ENCODE data around the gene GAP43. TPM values are rescaled to one million over a fixed set of nuclear protein-coding genes. Genes with fewer than 3 reads are reported as not detected.

GAP43 gene
- total RNA-seq, 4 donors from 2014 or later: 0.51 TPM; not detected in 3

- TF ChIP-seq CTCF (IDR thresholded peaks at IDR 0.05; ENCODE audit: low read depth): no peak
These were observed 14.9 kb downstream of the GAP43 start for GRCh38 chr3:115638241-115638640.

- TF ChIP-seq CTCF (IDR thresholded peaks at IDR 0.05; ENCODE audit: low read depth): no peak
These were observed 15.7 kb downstream of the GAP43 start for GRCh38 chr3:115638991-115639390.

GRCh38 chr3:115644391-115644790, 21.1 kb downstream of the GAP43 start:
- no peak for TF ChIP-seq CTCF (IDR thresholded peaks at IDR 0.05; ENCODE audit: low read depth)

- TF ChIP-seq CTCF (IDR thresholded peaks at IDR 0.05; ENCODE audit: low read depth): no peak
These were observed 22.8 kb downstream of the GAP43 start for GRCh38 chr3:115646027-115646690.

DNA sequence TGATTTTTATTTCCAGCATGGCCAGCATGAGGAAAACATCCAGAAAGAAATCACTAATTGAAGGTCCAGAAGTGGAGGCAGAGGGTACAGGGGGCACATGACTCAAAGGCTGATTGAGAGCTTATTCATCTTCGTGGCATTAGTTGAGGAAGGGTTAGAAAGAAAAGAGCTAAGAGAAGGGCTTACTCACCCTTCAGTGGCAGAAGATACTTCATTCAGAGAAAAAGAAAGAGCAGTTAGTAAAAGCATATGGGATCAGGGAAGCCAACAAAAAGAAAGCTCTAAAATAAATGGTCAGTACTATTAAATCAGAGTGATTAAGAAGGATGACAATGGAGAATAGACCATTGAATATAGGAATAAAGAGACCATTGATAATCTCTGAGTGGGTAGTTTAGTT, 25.2 kb downstream of the GAP43 start:
- no peak for TF ChIP-seq CTCF (IDR thresholded peaks at IDR 0.05; ENCODE audit: low read depth)

DNA sequence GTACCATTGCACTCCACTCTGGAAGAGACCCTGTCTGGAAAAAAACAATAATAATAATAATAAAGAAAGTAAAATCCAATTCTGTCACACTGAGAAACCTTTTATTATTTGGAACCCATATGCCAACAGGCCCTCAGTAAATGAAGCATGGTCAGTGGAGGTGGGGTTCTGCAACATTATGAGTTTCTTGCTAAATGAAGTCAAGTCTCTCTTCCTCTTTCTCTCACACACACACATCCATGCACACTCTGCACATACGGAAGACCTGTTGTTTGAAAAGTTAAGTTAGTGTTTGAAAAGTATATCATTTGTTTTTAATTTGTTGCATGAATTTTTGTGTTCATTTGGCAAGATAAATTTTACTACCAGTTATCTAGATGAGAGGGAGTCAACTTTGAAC, 27.8 kb downstream of the GAP43 start:
- no peak for TF ChIP-seq CTCF (IDR thresholded peaks at IDR 0.05; ENCODE audit: low read depth)

DNA sequence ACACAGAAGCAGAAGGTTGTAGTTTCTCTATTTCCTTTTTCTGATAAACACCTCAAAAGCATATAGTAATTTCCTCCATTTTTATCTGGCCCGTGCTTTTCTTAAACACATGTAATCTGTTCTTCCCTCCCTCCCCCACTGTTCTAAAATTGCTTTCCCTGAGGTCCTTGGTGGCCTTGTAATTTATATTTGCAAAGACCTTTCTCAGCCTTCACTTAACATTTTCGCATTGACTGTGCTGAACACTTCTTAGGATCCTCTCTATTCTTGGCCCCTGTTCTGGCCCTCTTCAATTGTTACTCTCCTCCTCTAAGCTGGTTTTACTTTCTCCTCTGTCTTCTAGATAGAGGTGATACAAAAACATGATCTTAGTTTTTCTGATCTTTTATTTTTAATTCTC, 28.3 kb downstream of the GAP43 start:
- no peak for TF ChIP-seq CTCF (IDR thresholded peaks at IDR 0.05; ENCODE audit: low read depth)

Measured in subcutaneous adipose tissue (tissue), 4 donors.